GM23248 (cell line): ENCODE measurements around the gene KLHL40.

Experiments
- EZH2 ChIP-seq: fragments of 200-600 bp; sonication (generic); IDR thresholded peaks from 2 replicates; pipeline ENCODE4 v1.6.1; 2018; ENCODE audit warnings: antibody characterized with exemption, mild to moderate bottlenecking; ENCODE audit not compliant: insufficient read depth, poor library complexity, severe bottlenecking
- EZH2phosphoT487 ChIP-seq: fragments of 200-600 bp; sonication (generic); IDR thresholded peaks from 2 replicates; pipeline ENCODE4 v1.6.1; 2018; ENCODE audit warnings: antibody characterized with exemption, moderate library complexity, mild to moderate bottlenecking, low read depth; ENCODE audit not compliant: insufficient read depth

GRCh38 chr3:42667096-42667522, 18.2 kb upstream of the KLHL40 start:
- TF ChIP-seq EZH2 = no peak
- no peak for TF ChIP-seq EZH2phosphoT487
